ENCODE data around the gene ZNF800. TPM values are rescaled to one million over a fixed set of nuclear protein-coding genes. Genes with fewer than 3 reads are reported as not detected.

Gene ZNF800
- total RNA-seq, 4 donors from 2014 or later = 24.7 to 35.6 (median 27.9) TPM

- no peak overlapping the region for H3K4me3 ChIP-seq
- no peak for DNase-seq (ENCODE audit: extremely low spot score)
- no peak for TF ChIP-seq POLR2A (IDR thresholded peaks at IDR 0.05; ENCODE audit: low read depth)
- TF ChIP-seq POLR2AphosphoS5 (IDR thresholded peaks at IDR 0.05) = no peak
- TF ChIP-seq EP300 (IDR thresholded peaks at IDR 0.05) = no peak
- TF ChIP-seq, protein P1, sequence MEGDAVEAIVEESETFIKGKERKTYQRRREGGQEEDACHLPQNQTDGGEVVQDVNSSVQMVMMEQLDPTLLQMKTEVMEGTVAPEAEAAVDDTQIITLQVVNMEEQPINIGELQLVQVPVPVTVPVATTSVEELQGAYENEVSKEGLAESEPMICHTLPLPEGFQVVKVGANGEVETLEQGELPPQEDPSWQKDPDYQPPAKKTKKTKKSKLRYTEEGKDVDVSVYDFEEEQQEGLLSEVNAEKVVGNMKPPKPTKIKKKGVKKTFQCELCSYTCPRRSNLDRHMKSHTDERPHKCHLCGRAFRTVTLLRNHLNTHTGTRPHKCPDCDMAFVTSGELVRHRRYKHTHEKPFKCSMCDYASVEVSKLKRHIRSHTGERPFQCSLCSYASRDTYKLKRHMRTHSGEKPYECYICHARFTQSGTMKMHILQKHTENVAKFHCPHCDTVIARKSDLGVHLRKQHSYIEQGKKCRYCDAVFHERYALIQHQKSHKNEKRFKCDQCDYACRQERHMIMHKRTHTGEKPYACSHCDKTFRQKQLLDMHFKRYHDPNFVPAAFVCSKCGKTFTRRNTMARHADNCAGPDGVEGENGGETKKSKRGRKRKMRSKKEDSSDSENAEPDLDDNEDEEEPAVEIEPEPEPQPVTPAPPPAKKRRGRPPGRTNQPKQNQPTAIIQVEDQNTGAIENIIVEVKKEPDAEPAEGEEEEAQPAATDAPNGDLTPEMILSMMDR (IDR thresholded peaks at IDR 0.05) = no peak
- H3K4me1 ChIP-seq = no peaks in the 10 kb centered on the region
- H3K9me3 ChIP-seq = no peaks in the 10 kb centered on the region
- peaks cover 0 to 3% (median 0%) of the 10 kb centered on the region in 4 donors for H3K27me3 ChIP-seq
- no peaks in the 10 kb centered on the region for H3K36me3 ChIP-seq
- no peak overlapping the region for H3K27ac ChIP-seq (replicated peaks in 1 of 4)
- WGBS = 53% methylated on average over 1 of the region's 1 CpG
- intact Hi-C loops (cut with DNase I) = no loop called here
Measured at GRCh38 chr7:127413326-127413725, 20.8 kb upstream of the ZNF800 start.

- Histone ChIP-seq H3K27me3 (peaks cover 0 to 7% (median 0%) of the 10 kb centered on the region in 4 donors), H3K27ac (replicated peaks in 1 of 4) (no peak overlapping the region), H3K9me3 (no peaks in the 10 kb centered on the region), H3K4me1 (no peaks in the 10 kb centered on the region), H3K4me3 (no peak overlapping the region), H3K36me3 (no peaks in the 10 kb centered on the region)
- TF ChIP-seq, protein P1 (IDR thresholded peaks at IDR 0.05) = no peak
- TF ChIP-seq POLR2A (IDR thresholded peaks at IDR 0.05; ENCODE audit: low read depth) (no peak), EP300 (IDR thresholded peaks at IDR 0.05) (no peak), POLR2AphosphoS5 (IDR thresholded peaks at IDR 0.05) (no peak)
- DNase-seq (ENCODE audit: extremely low spot score) = no peak
- intact Hi-C loops (cut with DNase I) = no loop called here
Measured at GRCh38 chr7:127411176-127411575, 18.7 kb upstream of the ZNF800 start.

GRCh38 chr7:127409629-127410028, 17.1 kb upstream of the ZNF800 start:
- Histone ChIP-seq H3K4me3 (no peak overlapping the region), H3K36me3 (no peaks in the 10 kb centered on the region), H3K4me1 (no peaks in the 10 kb centered on the region), H3K27ac (replicated peaks in 1 of 4) (no peak overlapping the region), H3K9me3 (no peaks in the 10 kb centered on the region), H3K27me3 (peaks cover 0 to 7% (median 0%) of the 10 kb centered on the region in 4 donors)
- 60% methylated on average over 4 of the region's 4 CpGs for WGBS
- intact Hi-C loops (cut with DNase I) = no loop called here
- no peak for DNase-seq (ENCODE audit: extremely low spot score)
- TF ChIP-seq POLR2A (IDR thresholded peaks at IDR 0.05; ENCODE audit: low read depth) = no peak
- TF ChIP-seq EP300 (IDR thresholded peaks at IDR 0.05) = no peak
- TF ChIP-seq POLR2AphosphoS5 (IDR thresholded peaks at IDR 0.05) = no peak
- TF ChIP-seq, protein P1 (IDR thresholded peaks at IDR 0.05) = no peak

DNA sequence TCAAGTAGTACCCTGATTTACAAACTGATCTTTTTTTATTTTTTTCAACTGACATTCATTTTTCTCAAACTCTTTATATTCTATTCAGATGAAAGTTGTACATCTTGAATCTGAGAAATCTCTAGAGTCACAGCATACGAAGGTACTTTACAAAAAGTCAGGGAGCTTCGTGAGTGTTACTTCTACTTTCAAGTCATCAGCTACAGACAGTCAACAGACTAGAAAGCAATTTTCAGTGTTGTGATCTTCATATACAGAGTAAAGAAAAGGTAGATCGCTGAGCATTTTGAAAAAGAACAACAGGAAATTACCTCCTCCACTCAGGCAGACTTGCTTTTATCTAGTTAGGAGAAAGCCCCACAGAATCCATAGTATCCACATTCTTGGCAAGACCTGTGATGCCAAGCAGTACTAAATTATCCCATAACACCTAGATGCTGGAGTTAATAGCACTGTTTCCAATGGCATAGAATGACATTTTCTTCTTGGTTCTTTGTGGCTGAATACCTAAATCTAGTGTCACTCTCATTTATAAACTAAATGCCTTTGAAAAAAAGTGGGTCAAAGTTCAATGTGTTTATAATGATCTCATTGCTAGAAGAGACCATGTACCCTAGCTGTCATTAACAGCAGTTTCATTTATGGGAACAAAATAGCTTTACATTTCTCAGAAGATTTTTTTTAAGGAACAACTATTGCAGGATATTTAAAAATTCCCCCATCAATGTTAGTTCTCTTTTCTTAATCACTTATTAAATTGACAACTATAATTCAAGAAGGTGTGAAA, 12.0 kb upstream of the ZNF800 start:
- WGBS = 47% methylated on average over 3 of the region's 3 CpGs
- no peak overlapping the region for H3K4me3 ChIP-seq
- H3K27me3 ChIP-seq = peaks cover 0 to 17% (median 0%) of the 10 kb centered on the region in 4 donors
- H3K9me3 ChIP-seq = no peaks in the 10 kb centered on the region
- intact Hi-C loops (cut with DNase I) = no loop called here
- TF ChIP-seq, protein P1 (IDR thresholded peaks at IDR 0.05) = no peak
- TF ChIP-seq POLR2AphosphoS5 (IDR thresholded peaks at IDR 0.05) (no peak), EP300 (IDR thresholded peaks at IDR 0.05) (no peak), POLR2A (IDR thresholded peaks at IDR 0.05; ENCODE audit: low read depth) (no peak)
- H3K36me3 ChIP-seq = no peaks in the 10 kb centered on the region
- DNase-seq (ENCODE audit: extremely low spot score) = no peak
- H3K27ac ChIP-seq (replicated peaks in 1 of 4) = no peak overlapping the region
- no peaks in the 10 kb centered on the region for H3K4me1 ChIP-seq
